Femur (tissue), 1 donor: Measurements from ENCODE around the gene MIOX.
A peak's percentile ranks its signal among the peaks of the same experiment; 100 is the strongest.

Experiments
- DNase-seq: peaks from one replicate; pipeline ENCODE4 v3.0.0-alpha.2; 2017

Gene MIOX

DNA sequence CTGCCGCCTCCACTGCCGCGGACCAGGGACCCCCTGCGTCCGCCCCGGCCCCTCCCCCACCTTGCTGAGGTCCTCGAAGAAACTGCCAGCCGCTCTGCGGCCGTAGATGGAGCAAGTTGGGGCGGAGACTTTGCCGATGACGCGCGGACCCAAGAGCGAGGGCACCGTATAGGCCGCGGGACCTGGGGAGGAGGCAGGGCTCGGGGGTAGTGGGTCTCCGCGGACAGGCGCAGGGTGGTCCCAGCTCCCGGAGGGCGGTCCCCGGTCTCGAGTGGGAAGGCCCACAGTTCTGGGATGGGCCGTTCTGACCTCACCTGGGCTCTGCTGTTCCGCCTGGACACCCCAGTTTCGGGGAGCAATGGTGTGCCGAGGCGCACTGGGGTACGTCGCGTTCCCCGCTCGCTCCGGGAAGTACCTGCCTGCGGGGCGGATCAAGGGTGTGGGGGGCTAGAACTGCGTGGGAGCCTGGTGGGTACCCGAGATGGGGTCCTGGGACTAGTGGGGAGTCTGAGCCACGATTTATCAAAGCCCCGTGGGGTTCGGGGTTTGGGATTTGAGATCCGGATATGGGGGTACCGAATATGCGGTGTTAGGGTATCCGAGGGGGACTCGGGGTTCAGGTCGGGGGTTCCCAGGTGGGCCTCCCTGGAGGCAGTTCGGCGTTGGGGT, 44.4 kb downstream of the MIOX start:
- DNase-seq = peak; percentile 86

DNA sequence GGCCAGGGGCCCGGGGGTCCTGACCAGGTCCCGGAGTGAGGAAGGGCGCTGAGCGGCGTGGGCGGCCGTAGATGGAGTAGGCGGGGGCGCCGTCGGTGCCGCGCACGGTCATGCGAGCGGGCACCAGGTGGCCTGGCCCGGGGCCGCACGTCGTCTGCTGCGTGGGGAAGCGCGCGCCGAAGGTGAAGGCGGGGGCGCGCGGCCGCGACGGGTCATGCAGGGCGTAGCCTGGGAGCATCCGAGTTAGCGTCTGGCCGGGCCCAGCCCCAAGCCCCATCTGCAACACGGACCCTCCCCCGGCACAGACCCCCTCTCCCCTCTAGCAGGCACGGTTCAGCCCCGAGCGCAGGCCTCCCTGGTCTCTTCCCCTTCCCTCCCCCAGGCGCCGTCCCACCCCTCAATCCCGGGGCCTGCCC, 44.9 kb downstream of the MIOX start:
- peak; percentile 50 for DNase-seq

DNA sequence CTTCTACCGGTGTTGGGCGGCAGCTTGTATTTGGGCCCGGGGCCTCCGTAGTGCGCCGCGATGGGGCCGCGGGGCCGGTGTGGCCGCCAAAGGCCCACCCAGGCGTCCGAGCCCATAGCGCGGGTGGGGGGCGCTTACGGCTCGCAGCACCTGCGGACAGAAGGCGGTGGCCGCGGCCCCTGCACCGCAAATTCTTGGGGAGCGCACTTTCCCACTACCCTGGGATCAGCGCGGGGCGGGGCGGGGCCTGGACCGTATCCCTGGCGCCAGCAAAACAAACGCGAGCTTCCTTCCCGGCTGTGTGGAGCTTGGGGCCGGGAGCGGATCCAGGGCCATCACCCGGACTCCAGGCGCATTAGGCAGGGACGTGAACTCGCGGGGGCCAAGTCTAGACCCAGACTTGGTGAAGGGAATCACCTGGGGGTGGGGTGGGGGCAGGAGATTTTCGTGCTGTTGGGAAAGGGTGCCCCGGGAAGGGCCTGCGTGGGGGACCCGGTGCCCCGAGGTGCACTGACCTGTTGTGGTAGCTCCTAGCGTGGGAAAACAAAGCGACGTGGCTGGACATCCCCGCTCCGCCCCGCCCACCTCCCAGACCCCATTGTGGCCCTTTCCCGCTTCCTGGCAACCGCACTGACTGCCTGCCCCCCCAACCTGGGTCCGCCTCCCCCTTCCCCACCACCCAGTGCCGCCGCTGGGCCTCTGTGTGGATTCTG, 45.5 kb downstream of the MIOX start:
- peak; percentile 84 for DNase-seq

DNA sequence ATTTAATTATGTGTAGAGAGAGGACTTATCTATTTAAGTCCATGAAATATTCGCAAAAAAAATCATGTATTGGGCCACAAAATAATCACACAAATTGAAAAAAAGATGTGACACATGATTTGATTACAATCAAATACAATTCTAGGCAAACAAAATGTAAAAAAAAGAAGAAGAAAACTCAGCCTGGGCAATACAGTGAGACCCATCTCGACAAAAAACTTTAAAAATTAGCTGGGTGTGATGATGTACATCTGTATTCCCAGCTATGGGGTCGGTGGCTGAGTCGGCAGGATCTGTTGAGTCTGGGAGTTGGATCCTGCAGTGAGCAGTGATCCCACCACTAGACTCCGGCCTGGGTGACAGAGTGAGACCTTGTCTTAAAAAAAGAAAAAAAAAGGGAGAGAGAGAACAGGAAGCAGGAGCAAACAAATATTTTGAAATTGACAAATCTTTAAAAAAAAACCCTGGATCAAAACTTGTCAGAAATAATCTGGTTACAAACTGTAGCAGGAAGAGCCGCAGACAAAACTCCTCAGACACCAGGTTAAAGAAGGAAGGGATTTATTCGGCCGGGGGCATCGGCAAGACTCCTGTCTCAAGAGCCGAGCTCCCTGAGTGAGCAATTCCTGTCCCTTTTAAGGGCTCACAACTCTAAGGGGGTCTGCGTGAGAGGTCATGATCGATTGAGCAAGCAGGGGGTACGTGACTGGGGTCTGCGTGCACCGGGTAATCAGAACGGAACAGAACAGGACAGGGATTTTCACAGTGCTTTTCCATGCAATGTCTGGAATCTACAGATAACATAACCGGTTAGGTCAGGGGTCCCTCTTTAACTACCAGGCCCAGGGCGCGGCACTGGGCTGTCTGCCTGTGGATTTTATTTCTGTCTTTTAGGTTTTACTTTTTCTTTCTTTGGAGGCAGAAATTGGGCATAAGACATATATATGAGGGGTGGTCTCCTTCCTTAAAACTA, 46.5 kb downstream of the MIOX start:
- no peak for DNase-seq

GRCh38 chr22:50533856-50534711, 47.4 kb downstream of the MIOX start:
- DNase-seq = peak; percentile 27

DNA sequence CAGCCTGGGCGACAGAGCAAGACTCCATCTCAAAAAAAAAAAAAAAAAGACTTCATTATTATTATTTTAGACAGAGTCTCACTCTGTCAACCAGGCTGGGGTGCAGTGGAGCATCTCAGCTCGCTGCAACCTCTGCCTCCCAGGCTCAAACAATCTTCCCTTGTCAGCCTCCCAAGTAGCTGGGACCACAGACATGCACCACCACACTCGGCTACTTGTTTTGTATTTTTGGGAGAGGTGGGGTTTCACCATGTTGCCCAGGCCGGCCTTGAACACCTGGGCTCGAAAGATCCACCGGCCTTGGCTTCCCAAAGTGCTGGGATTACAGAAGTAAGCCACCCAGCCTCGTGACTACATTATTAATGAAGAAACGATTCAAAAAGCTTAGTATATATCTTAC, 48.5 kb downstream of the MIOX start:
- no peak for DNase-seq

- no peak for DNase-seq
These were observed 49.6 kb downstream of the MIOX start for GRCh38 chr22:50536226-50536625.

DNA sequence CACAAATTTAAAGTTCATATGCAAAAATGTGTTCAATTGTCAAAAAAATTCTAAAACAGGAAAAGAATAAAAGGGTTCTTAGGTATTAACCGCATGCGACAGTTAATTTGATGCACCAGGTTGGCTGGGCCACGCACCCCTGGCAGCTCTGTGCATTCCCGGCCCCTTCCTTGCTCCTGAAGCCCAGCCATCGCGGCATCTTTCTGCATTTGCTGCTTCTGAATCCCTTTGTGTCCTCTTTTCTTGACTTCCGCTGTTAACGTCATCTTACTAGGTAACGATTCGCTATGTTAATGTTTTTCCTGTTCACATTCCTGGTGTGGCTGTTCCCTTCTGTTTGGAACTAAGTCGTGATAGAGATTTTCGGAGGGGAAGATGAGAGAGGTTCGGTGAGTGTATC, 51.1 kb downstream of the MIOX start:
- no peak for DNase-seq
